IMR-90 (cell line): ENCODE data around the gene FICD. TPM values are rescaled to one million over a fixed set of nuclear protein-coding genes. Genes with fewer than 3 reads are reported as not detected.

Experiments
- ATAC-seq: fragments of 200-7000 bp; cut with Tn5 transposase; 2 replicates; pipeline ENCODE4 v1.9.1; 2020; ENCODE audit warnings: low read depth, mild to moderate bottlenecking, moderate library complexity
- BruUV-seq: library from RNA; stranded (reverse); fragments of 400-500 nt; replicated peaks from 2 replicates; lab custom pipeline; 2021; lab: Mats Ljungman, UMichigan
- CTCF ChIA-PET: fragments of 300-600 bp; formaldehyde crosslinking; extraction: SDS; loops from one replicate; lab custom pipeline; 2021; ENCODE audit warnings: antibody characterized with exemption; lab: Yijun Ruan, JAX
- POLR2A ChIA-PET: fragments of 300-600 bp; sonication (Branson Sonifier 250); formaldehyde crosslinking; loops from one replicate; lab custom pipeline; 2022; ENCODE audit warnings: antibody characterized with exemption; ENCODE audit not compliant: unreplicated experiment; lab: Charles Lee
- DNase-seq: peaks from one replicate; pipeline ENCODE4 v3.0.0; 2013
- H2AFZ ChIP-seq: replicated peaks from 2 replicates; pipeline ENCODE3; 2013; ENCODE audit warnings: low read length, mild to moderate bottlenecking; ENCODE audit not compliant: poor library complexity
- H2AK5ac ChIP-seq: 2 replicates; pipeline ENCODE4 v1.6.1; 2013; ENCODE audit warnings: low read depth, low read length, inconsistent platforms
- H2AK9ac ChIP-seq: replicated peaks from 2 replicates; pipeline ENCODE3; 2013; ENCODE audit warnings: mild to moderate bottlenecking, low read depth, low read length, moderate library complexity; ENCODE audit not compliant: poor library complexity
- H2BK120ac ChIP-seq: 2 replicates; pipeline ENCODE4 v1.6.1; 2013; ENCODE audit warnings: low read depth, low read length, inconsistent platforms
- H2BK15ac ChIP-seq: 3 replicates; pipeline ENCODE4 v1.6.1; 2013; ENCODE audit warnings: low read depth, low read length, inconsistent platforms
- H2BK20ac ChIP-seq: 2 replicates; pipeline ENCODE4 v1.6.1; 2013; ENCODE audit warnings: low read depth, mild to moderate bottlenecking, inconsistent platforms, low read length, moderate library complexity
- H2BK5ac ChIP-seq: 2 replicates; pipeline ENCODE4 v1.6.1; 2013; ENCODE audit warnings: mild to moderate bottlenecking, low read depth, low read length, inconsistent platforms; ENCODE audit not compliant: poor library complexity, severe bottlenecking
- H3K14ac ChIP-seq: replicated peaks from 2 replicates; pipeline ENCODE4 v1.6.1; 2013; ENCODE audit warnings: low read depth, low read length, inconsistent platforms
- H3K18ac ChIP-seq: 2 replicates; pipeline ENCODE4 v1.6.1; 2013; ENCODE audit warnings: low read depth, low read length, control low read depth
- H3K23ac ChIP-seq: 2 replicates; pipeline ENCODE4 v1.6.1; 2013; ENCODE audit warnings: low read depth, low read length, inconsistent platforms
- H3K27ac ChIP-seq: 2 replicates; pipeline ENCODE4 v1.5.1; 2013; ENCODE audit warnings: mild to moderate bottlenecking, control low read depth, low read length; ENCODE audit not compliant: insufficient read depth
- H3K27me3 ChIP-seq: 2 replicates; pipeline ENCODE4 v1.6.1; 2013; ENCODE audit warnings: low read length; ENCODE audit not compliant: control insufficient read depth, insufficient read depth
- H3K36me3 ChIP-seq: 2 replicates; pipeline ENCODE4 v1.6.1; 2013; ENCODE audit warnings: low read length, mixed read lengths; ENCODE audit not compliant: control insufficient read depth, insufficient read depth
- H3K4ac ChIP-seq: 2 replicates; pipeline ENCODE4 v1.6.1; 2013; ENCODE audit warnings: low read depth, low read length, inconsistent platforms
- H3K4me1 ChIP-seq: 2 replicates; pipeline ENCODE4 v1.6.1; 2013; ENCODE audit warnings: low read length, mixed read lengths; ENCODE audit not compliant: control insufficient read depth, insufficient read depth
- H3K4me2 ChIP-seq: 2 replicates; pipeline ENCODE4 v1.6.1; 2013; ENCODE audit warnings: low read depth, mild to moderate bottlenecking, control low read depth, low read length, moderate library complexity
- H3K4me3 ChIP-seq: 2 replicates; pipeline ENCODE4 v1.5.1; 2013; ENCODE audit warnings: low read depth, mild to moderate bottlenecking, control low read depth, low read length, moderate library complexity; ENCODE audit not compliant: insufficient read depth
- H3K56ac ChIP-seq: 2 replicates; pipeline ENCODE4 v1.6.1; 2013; ENCODE audit warnings: low read length, inconsistent platforms; ENCODE audit not compliant: insufficient read depth; ENCODE audit errors: extremely low read depth
- H3K79me1 ChIP-seq, 2 experiments: 2 replicates each; pipeline ENCODE4 v1.6.1; 2013; ENCODE audit warnings: low read length in 2 of 2, inconsistent platforms in 1 of 2, low read depth in 1 of 2
- H3K9ac ChIP-seq: 2 replicates; pipeline ENCODE4 v1.6.1; 2013; ENCODE audit warnings: low read depth, low read length, control low read depth
- H3K9me1 ChIP-seq: 2 replicates; pipeline ENCODE4 v1.6.1; 2013; ENCODE audit warnings: low read length, inconsistent platforms; ENCODE audit not compliant: insufficient read depth
- H3K9me3 ChIP-seq: 2 replicates; pipeline ENCODE4 v1.6.1; 2013; ENCODE audit warnings: low read length; ENCODE audit not compliant: control insufficient read depth, insufficient read depth
- H4K20me1 ChIP-seq: 2 replicates; pipeline ENCODE4 v1.6.1; 2013; ENCODE audit warnings: low read length, inconsistent platforms; ENCODE audit not compliant: insufficient read depth
- H4K5ac ChIP-seq: 2 replicates; pipeline ENCODE4 v1.6.1; 2013; ENCODE audit warnings: mild to moderate bottlenecking, low read depth, low read length, control low read depth
- H4K8ac ChIP-seq, 2 experiments: 2 replicates each; pipeline ENCODE4 v1.6.1; 2013; ENCODE audit warnings: low read depth in 2 of 2, low read length in 2 of 2, control low read depth in 1 of 2, inconsistent platforms in 1 of 2
- H4K91ac ChIP-seq: 2 replicates; pipeline ENCODE4 v1.6.1; 2013; ENCODE audit warnings: low read depth, low read length, inconsistent platforms; ENCODE audit not compliant: insufficient read depth
- CEBPB ChIP-seq: IDR thresholded peaks from 2 replicates; pipeline ENCODE4 v1.6.1; 2012; ENCODE audit warnings: low read depth, low read length, improper control_type of control experiment
- MAFK ChIP-seq: IDR thresholded peaks from 2 replicates; pipeline ENCODE4 v1.6.1; 2012; ENCODE audit warnings: low read depth, low read length, improper control_type of control experiment
- MXI1 ChIP-seq: IDR thresholded peaks from 2 replicates; pipeline ENCODE4 v1.6.1; 2012; ENCODE audit warnings: low read depth, mild to moderate bottlenecking, low read length, moderate library complexity, borderline replicate concordance
- NFE2L2 ChIP-seq: fragments of 150-350 bp; IDR thresholded peaks from 2 replicates; pipeline ENCODE4 v1.6.1; 2016; ENCODE audit warnings: low read depth, mild to moderate bottlenecking, low read length
- SMC3 ChIP-seq: fragments of 150-350 bp; IDR thresholded peaks from 2 replicates; pipeline ENCODE4 v1.6.1; 2016; ENCODE audit warnings: low read depth, mild to moderate bottlenecking, antibody characterized with exemption, low read length, moderate library complexity
- WGBS, 2 experiments: methylation state at CpG; one replicate each; pipeline versions ENCODE4 v1.1.5 to v1.1.7; 2013; ENCODE audit warnings: missing lambda C conversion rate in 2 of 2; ENCODE audit not compliant: insufficient read length in 1 of 2; ENCODE audit errors: extremely low coverage in 2 of 2; 5-methylcytosine and 5-hydroxymethylcytosine counted together
- dilution Hi-C: fragments of 300-500 bp; cut with HindIII; formaldehyde crosslinking; loops from one replicate; pipeline ENCODE4 v1.14.3; 2018; ENCODE audit warnings: low sequenced_read_pairs; ENCODE audit not compliant: unreplicated experiment
- in situ Hi-C: fragments of 300-500 bp; cut with MboI; formaldehyde crosslinking; loops from 3 replicates; pipeline ENCODE4 v1.14.3; 2019; ENCODE audit warnings: low sequenced_read_pairs, inconsistent platforms, mixed read lengths
- intact Hi-C: fragments of 100-400 bp; cut with micrococcal nuclease; formaldehyde crosslinking; loops from 2 replicates; pipeline ENCODE4 v1.10.0; 2022
- polyA plus RNA-seq, 3 experiments: library from polyadenylated mRNA; depleted of rRNA; stranded (reverse); fragments of >200 nt; gene quantifications; 2 replicates each; pipeline ENCODE4 v1.2.3, GENCODE V29; 2012; ENCODE audit warnings: low replicate concordance in 1 of 3
- total RNA-seq: library from RNA; depleted of rRNA; stranded (reverse); fragments of >200 nt; gene quantifications from 2 replicates; pipeline ENCODE4 v1.2.3, GENCODE V29; 2012

Gene FICD
- total and polyA plus RNA-seq, 2 of the 4 experiments (the other 2 are of a cell fraction): 4.0 to 11.3 TPM

DNA sequence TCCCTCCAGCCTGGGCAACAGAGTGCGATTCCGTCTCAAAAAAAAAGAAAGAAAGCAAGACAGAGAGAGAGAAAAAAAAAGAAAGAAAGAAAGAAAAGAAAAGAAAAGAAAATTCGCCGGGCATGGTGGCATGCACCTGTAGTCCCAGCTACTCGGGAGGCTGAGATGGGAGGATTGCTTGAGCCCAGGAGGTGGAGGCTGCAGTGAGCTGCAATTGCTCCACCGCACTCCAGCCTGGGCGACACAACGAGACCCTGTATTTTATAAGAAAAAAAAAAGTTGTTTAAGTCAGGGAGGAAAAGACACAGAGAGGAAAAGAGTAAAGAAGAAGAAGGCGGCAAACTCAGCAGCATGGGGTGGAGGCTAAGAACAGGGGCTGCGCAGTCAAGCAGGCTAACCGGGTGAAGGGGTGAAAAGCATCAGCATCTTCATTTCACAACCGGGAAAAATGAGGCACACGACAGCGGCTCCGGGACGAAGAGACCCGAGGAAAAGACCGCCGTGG, 557 bp upstream of the FICD start:
- peak overlapping the region; percentile 41 for H3K4me3 ChIP-seq
- no peaks in the 10 kb centered on the region; the same call in 1 of the 2 replicates for H4K20me1 ChIP-seq
- no peak overlapping the region for H4K5ac ChIP-seq
- H3K18ac ChIP-seq: no peak overlapping the region
- TF ChIP-seq NFE2L2 (no peak), MAFK (no peak), SMC3 (no peak), CEBPB (no peak), MXI1 (no peak)
- H4K91ac ChIP-seq: no peak overlapping the region
- H2AK9ac ChIP-seq: no peak overlapping the region
- no peak overlapping the region for H2BK5ac ChIP-seq
- WGBS, 2 experiments: 21% methylated on average over 14 of the region's 19 CpGs; no CpG with 5 or more reads in 1 of the 2 experiments
- no peak overlapping the region for H3K14ac ChIP-seq
- in situ Hi-C loops (loop anchor here (25.0 kb wide), 1 partner anchor 827 kb away; the partner anchor contains the start of gene PWP1), dilution Hi-C loops (no loop called here), intact Hi-C loops (loop anchor here (5.0 kb wide), 2 partner anchors 522 to 627 kb away; no protein-coding TSS in a partner anchor)
- no peak overlapping the region for H3K4ac ChIP-seq
- H3K9me3 ChIP-seq: no peaks in the 10 kb centered on the region
- no peak overlapping the region for H2BK20ac ChIP-seq
- H3K27ac ChIP-seq: no peak overlapping the region
- no peak for DNase-seq
- no peak overlapping the region for H2AK5ac ChIP-seq
- H2BK120ac ChIP-seq: no peak overlapping the region
- ChIA-PET POLR2A (no interaction called here), CTCF (no interaction called here)
- H3K56ac ChIP-seq: no peak overlapping the region
- no peaks in the 10 kb centered on the region; the same call in 1 of the 2 replicates for H3K27me3 ChIP-seq
- no peak overlapping the region for H3K9ac ChIP-seq
- H3K36me3 ChIP-seq: peaks cover 19% of the 10 kb centered on the region
- H3K4me2 ChIP-seq: peak overlapping the region; percentile 92
- H3K23ac ChIP-seq: no peak overlapping the region
- BruUV-seq: no TSS peak
- no peak overlapping the region for H4K8ac ChIP-seq
- peak; percentile 0; the same call in 1 of the 2 replicates for ATAC-seq
- no peak overlapping the region for H2BK15ac ChIP-seq
- peaks cover 15 to 37% of the 10 kb centered on the region in 2 experiments for H3K79me1 ChIP-seq
- H3K4me1 ChIP-seq: peaks cover 3% of the 10 kb centered on the region
- peaks cover 18% of the 10 kb centered on the region; the same call in 1 of the 2 replicates for H3K9me1 ChIP-seq
- peak overlapping the region; percentile 96 for H2AFZ ChIP-seq
